NCI-H345 (cell line): ENCODE data around the gene RTP5.
"Not testable (repeated sequence)": the region's sequence is repeated elsewhere in the genome, so short reads cannot be mapped to it uniquely, and the experiment has no call there.

Experiments
- DNase-seq: peaks from one replicate; lab custom pipeline; 2025; lab: John Stamatoyannopoulos, UW

RTP5 gene

GRCh38 chr2:241870611-241871537, 1.3 kb downstream of the RTP5 start:
- no peak for DNase-seq

GRCh38 chr2:241871538-241872312, 2.2 kb downstream of the RTP5 start:
- DNase-seq: no peak

GRCh38 chr2:241872313-241872642, 2.7 kb downstream of the RTP5 start:
- DNase-seq: no peak

GRCh38 chr2:241873081-241873802, 3.7 kb downstream of the RTP5 start:
- no peak for DNase-seq

GRCh38 chr2:241873803-241874110, 4.2 kb downstream of the RTP5 start:
- DNase-seq: no peak

- DNase-seq: no peak
These were observed 4.9 kb downstream of the RTP5 start for GRCh38 chr2:241874277-241874925.

GRCh38 chr2:241875754-241876527, 6.4 kb downstream of the RTP5 start:
- DNase-seq: not testable (repeated sequence)

GRCh38 chr2:241876528-241877196, 7.1 kb downstream of the RTP5 start:
- no peak for DNase-seq

- no peak for DNase-seq
These were observed 7.7 kb downstream of the RTP5 start for GRCh38 chr2:241877197-241877685.

- DNase-seq: peak; percentile 79
These were observed 8.8 kb downstream of the RTP5 start for GRCh38 chr2:241877989-241878970.

GRCh38 chr2:241879326-241879725, 9.8 kb downstream of the RTP5 start:
- no peak for DNase-seq

GRCh38 chr2:241880311-241881073, 11.0 kb downstream of the RTP5 start:
- DNase-seq: no peak

- peak; percentile 69 for DNase-seq
These were observed 12.6 kb downstream of the RTP5 start for GRCh38 chr2:241882091-241882625.

GRCh38 chr2:241884951-241885290, 15.4 kb downstream of the RTP5 start:
- DNase-seq: no peak

- peak; percentile 72 for DNase-seq
These were observed 15.9 kb downstream of the RTP5 start for GRCh38 chr2:241885291-241885945.

- DNase-seq: peak; percentile 67
These were observed 16.6 kb downstream of the RTP5 start for GRCh38 chr2:241885946-241886643.

- DNase-seq: no peak
These were observed 17.4 kb downstream of the RTP5 start for GRCh38 chr2:241886840-241887447.
